ENCODE data around the gene RAMAC.

Gene RAMAC

GRCh38 chr15:82985688-82986441, at the start of gene RAMAC:
RAMAC (plus strand) TSS chr15:82986210; CDS start chr15:82989019, 2,809 bp downstream.
- TF ChIP-seq NFIC (IDR thresholded peaks at IDR 0.05), result peak; percentile 73
- TF ChIP-seq, protein P1, sequence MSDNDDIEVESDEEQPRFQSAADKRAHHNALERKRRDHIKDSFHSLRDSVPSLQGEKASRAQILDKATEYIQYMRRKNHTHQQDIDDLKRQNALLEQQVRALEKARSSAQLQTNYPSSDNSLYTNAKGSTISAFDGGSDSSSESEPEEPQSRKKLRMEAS (IDR thresholded peaks at IDR 0.05), result peak; percentile 100
- TF ChIP-seq, protein P2, sequence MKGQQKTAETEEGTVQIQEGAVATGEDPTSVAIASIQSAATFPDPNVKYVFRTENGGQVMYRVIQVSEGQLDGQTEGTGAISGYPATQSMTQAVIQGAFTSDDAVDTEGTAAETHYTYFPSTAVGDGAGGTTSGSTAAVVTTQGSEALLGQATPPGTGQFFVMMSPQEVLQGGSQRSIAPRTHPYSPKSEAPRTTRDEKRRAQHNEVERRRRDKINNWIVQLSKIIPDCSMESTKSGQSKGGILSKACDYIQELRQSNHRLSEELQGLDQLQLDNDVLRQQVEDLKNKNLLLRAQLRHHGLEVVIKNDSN (IDR thresholded peaks at IDR 0.05), result peak; percentile 82
- no peak for TF ChIP-seq YY1 (IDR thresholded peaks at IDR 0.05; ENCODE audit: low read depth)

DNA sequence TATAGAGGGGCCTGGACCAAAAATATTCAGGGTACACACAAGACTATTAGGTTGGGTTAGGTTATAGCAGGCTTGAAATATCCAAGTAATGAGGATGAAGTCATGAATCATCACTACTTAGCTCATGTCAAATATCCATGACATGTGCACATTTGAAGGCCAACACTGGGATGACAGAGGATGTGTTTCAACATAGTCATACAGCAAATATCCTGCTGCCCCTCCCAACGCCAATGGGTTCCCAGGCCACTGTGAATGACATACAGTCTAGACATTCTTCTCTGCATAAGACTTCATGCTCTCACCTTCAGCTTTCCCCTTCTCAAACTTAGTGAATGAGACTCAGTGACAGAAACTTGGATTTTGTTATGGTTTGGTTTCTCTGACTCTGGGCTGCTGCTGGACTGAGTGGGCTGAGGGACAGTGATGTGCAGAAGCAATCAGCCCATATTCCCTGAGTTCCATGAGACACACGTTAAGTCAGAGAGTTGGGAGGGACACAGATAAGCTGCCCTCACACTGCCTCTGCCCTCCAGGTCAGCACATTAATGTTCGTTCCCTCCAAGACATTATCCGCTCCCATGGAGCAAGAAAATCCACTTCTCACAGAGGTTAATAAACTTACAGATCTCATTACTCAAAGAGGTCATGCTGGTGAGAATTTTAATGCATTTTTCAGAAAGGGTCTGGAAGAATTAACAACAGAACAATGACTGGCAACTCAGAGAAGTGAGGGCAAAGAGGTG, 48.9 kb upstream of the RAMAC start:
- TF ChIP-seq EP300 (IDR thresholded peaks at IDR 0.05; ENCODE audit: borderline replicate concordance) (no peak), TEAD4 (IDR thresholded peaks at IDR 0.05) (no peak), FOXM1 (IDR thresholded peaks at IDR 0.05; ENCODE audit: borderline replicate concordance, low read depth) (no peak), NFIC (IDR thresholded peaks at IDR 0.05) (no peak), YY1 (IDR thresholded peaks at IDR 0.05; ENCODE audit: low read depth) (no peak)

- TF ChIP-seq REST (IDR thresholded peaks at IDR 0.05; ENCODE audit: low read depth) (no peak), TCF12 (IDR thresholded peaks at IDR 0.05; ENCODE audit: low read depth) (no peak), RAD21 (IDR thresholded peaks at IDR 0.05; ENCODE audit: low read depth) (no peak), ZBTB7A (IDR thresholded peaks at IDR 0.05; ENCODE audit: low read depth) (no peak), YY1 (IDR thresholded peaks at IDR 0.05; ENCODE audit: low read depth) (no peak)
- TF ChIP-seq, protein P2 (IDR thresholded peaks at IDR 0.05), result no peak
Observed at GRCh38 chr15:82937712-82938058, 48.3 kb upstream of the RAMAC start.

GRCh38 chr15:82942691-82943090, 43.3 kb upstream of the RAMAC start:
- TF ChIP-seq, protein P1 (IDR thresholded peaks at IDR 0.05), result peak; percentile 62
- TF ChIP-seq EGR1 (IDR thresholded peaks at IDR 0.05), result peak; percentile 82
- TF ChIP-seq FOXM1 (IDR thresholded peaks at IDR 0.05; ENCODE audit: borderline replicate concordance, low read depth), result no peak
- no peak for TF ChIP-seq YY1 (IDR thresholded peaks at IDR 0.05; ENCODE audit: low read depth)
- no peak for TF ChIP-seq ZBTB7A (IDR thresholded peaks at IDR 0.05; ENCODE audit: low read depth)
- TF ChIP-seq, protein P2 (IDR thresholded peaks at IDR 0.05), result peak; percentile 72
- no peak for TF ChIP-seq CREB1 (IDR thresholded peaks at IDR 0.05; ENCODE audit: low read depth)
- TF ChIP-seq RAD21 (IDR thresholded peaks at IDR 0.05; ENCODE audit: low read depth), result no peak
- peak; percentile 54; the same call in 1 of the 2 replicates for TF ChIP-seq EP300 (IDR thresholded peaks at IDR 0.05; ENCODE audit: borderline replicate concordance)
- TF ChIP-seq TCF12 (IDR thresholded peaks at IDR 0.05; ENCODE audit: low read depth), result peak; percentile 77
- no peak for TF ChIP-seq TAF1 (IDR thresholded peaks at IDR 0.05; ENCODE audit: low read depth)
- no peak for TF ChIP-seq REST (IDR thresholded peaks at IDR 0.05; ENCODE audit: low read depth)
- TF ChIP-seq TEAD4 (IDR thresholded peaks at IDR 0.05), result peak; percentile 83
- peak; percentile 76 for TF ChIP-seq NFIC (IDR thresholded peaks at IDR 0.05)
- peak; percentile 91 for TF ChIP-seq CEBPB (IDR thresholded peaks at IDR 0.05)

- TF ChIP-seq YY1 (IDR thresholded peaks at IDR 0.05; ENCODE audit: low read depth) (no peak), TEAD4 (IDR thresholded peaks at IDR 0.05) (no peak), TAF1 (IDR thresholded peaks at IDR 0.05; ENCODE audit: low read depth) (no peak), FOXM1 (IDR thresholded peaks at IDR 0.05; ENCODE audit: borderline replicate concordance, low read depth) (no peak), EGR1 (IDR thresholded peaks at IDR 0.05) (no peak), CEBPB (IDR thresholded peaks at IDR 0.05) (no peak), ZBTB7A (IDR thresholded peaks at IDR 0.05; ENCODE audit: low read depth) (no peak), RAD21 (IDR thresholded peaks at IDR 0.05; ENCODE audit: low read depth) (no peak), EP300 (IDR thresholded peaks at IDR 0.05; ENCODE audit: borderline replicate concordance) (no peak), CREB1 (IDR thresholded peaks at IDR 0.05; ENCODE audit: low read depth) (no peak), REST (IDR thresholded peaks at IDR 0.05; ENCODE audit: low read depth) (no peak), NFIC (IDR thresholded peaks at IDR 0.05) (no peak), TCF12 (IDR thresholded peaks at IDR 0.05; ENCODE audit: low read depth) (no peak)
- TF ChIP-seq, protein P1 (IDR thresholded peaks at IDR 0.05), result no peak
- TF ChIP-seq, protein P2 (IDR thresholded peaks at IDR 0.05), result no peak
Observed at GRCh38 chr15:82943176-82943575, 42.8 kb upstream of the RAMAC start.

Data from Ishikawa (cell line).